ENCODE measurements around the gene ZSCAN5B.
A peak's percentile ranks its signal among the peaks of the same experiment; 100 is the strongest.
"Not testable (repeated sequence)": the region's sequence is repeated elsewhere in the genome, so short reads cannot be mapped to it uniquely, and the experiment has no call there.

Gene ZSCAN5B

GRCh38 chr19:56175861-56176307 is 21.7 kb downstream of the ZSCAN5B start, which contains the start of gene GALP:
TSS of gene GALP (plus strand) at chr19:56176008. CDS start at chr19:56177109, 1,101 bp downstream.
- DNase-seq (ENCODE audit: low read depth in 2 of 2) = not testable (repeated sequence)

DNA sequence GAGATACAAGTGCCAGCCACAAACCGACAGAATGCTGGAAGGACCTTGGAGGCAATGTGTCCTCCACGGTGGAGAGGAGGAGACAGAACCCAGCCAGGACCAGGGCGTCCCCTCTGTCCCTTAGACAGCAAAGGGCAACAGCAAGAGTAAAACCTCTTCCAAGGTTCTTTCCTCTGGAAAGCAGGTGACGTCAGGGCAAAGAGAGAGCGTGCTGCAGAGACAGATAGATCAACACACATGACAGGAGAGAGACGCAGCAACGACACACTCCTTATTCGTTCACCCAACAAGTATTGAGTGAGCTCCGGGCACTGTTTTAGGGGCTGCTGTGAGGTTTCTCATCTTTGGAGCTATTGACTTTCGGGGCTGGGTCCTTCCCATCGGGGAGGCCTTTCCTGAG is 23.0 kb downstream of the ZSCAN5B start:
- no peak for DNase-seq (ENCODE audit: low read depth in 2 of 2)

- DNase-seq (ENCODE audit: low read depth in 2 of 2) = no peak
These were observed 23.5 kb downstream of the ZSCAN5B start for GRCh38 chr19:56174086-56174485.

GRCh38 chr19:56170261-56170660 is 27.3 kb downstream of the ZSCAN5B start:
- no peak for DNase-seq (ENCODE audit: low read depth in 2 of 2)

GRCh38 chr19:56167064-56167578 is 30.5 kb downstream of the ZSCAN5B start:
- DNase-seq (ENCODE audit: low read depth in 2 of 2) = no peak

- no peak for DNase-seq (ENCODE audit: low read depth in 2 of 2)
These were observed 34.5 kb downstream of the ZSCAN5B start for GRCh38 chr19:56163097-56163496.

- peak in 1 of 2 donors; percentile 4 for DNase-seq (ENCODE audit: low read depth in 2 of 2)
These were observed 35.3 kb downstream of the ZSCAN5B start for GRCh38 chr19:56162258-56162657.

- no peak for DNase-seq (ENCODE audit: low read depth in 2 of 2)
These were observed 36.0 kb downstream of the ZSCAN5B start for GRCh38 chr19:56161534-56161933.

- no peak for DNase-seq (ENCODE audit: low read depth in 2 of 2)
These were observed 37.8 kb downstream of the ZSCAN5B start for GRCh38 chr19:56159622-56160271.

DNA sequence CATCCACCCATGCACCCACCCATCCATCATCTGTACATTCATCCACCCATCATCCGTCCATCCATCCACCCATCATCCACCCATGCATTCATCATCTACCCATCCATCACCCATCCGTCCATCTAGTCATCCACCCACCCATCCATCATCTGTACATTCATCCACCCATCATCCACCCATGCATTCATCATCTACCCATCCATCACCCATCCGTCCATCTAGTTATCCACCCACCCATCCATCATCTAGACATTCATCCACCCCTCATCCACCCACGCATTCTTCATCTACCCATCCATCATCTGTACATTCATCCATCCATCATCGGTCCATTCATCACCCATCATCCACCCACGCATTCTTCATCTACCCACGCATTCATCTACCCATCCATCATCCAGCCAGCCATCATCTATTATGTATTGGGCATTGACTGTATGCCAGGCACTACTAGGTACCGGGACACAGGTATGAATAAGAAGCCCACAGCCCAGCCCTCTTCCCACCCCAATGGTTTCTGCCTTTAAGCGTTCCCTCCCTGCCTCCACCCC is 38.5 kb downstream of the ZSCAN5B start:
- DNase-seq (ENCODE audit: low read depth in 2 of 2) = no peak

GRCh38 chr19:56158170-56158757 is 39.3 kb downstream of the ZSCAN5B start:
- no peak for DNase-seq (ENCODE audit: low read depth in 2 of 2)

- DNase-seq (ENCODE audit: low read depth in 2 of 2) = no peak
These were observed 40.8 kb downstream of the ZSCAN5B start for GRCh38 chr19:56156768-56157167.

GRCh38 chr19:56155124-56155687 is 42.4 kb downstream of the ZSCAN5B start:
- no peak for DNase-seq (ENCODE audit: low read depth in 2 of 2)

GRCh38 chr19:56153507-56153906 is 44.1 kb downstream of the ZSCAN5B start:
- DNase-seq (ENCODE audit: low read depth in 2 of 2) = no peak

- no peak for DNase-seq (ENCODE audit: low read depth in 2 of 2)
These were observed 44.9 kb downstream of the ZSCAN5B start for GRCh38 chr19:56152644-56153043.

GRCh38 chr19:56150358-56150757 is 47.2 kb downstream of the ZSCAN5B start:
- no peak for DNase-seq (ENCODE audit: low read depth in 2 of 2)

DNA sequence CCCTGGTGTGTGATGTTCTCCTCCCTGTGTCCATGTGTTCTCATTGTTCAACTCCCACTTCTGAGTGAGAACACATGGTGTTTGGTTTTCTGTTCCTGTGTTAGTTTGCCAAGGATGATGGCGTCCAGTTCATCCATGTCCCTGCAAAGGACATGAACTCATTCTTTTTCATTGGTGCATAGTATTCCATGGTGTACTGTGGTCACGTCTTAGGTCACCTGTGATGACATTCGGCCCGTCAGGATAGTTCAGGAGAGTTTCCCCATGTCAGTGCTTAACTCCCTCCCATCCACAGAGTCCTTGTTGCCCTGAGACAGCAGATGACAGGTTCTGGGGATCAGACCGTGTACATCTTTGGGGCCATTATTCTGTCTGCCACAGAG is 47.9 kb downstream of the ZSCAN5B start:
- DNase-seq (ENCODE audit: low read depth in 2 of 2) = no peak

DNA sequence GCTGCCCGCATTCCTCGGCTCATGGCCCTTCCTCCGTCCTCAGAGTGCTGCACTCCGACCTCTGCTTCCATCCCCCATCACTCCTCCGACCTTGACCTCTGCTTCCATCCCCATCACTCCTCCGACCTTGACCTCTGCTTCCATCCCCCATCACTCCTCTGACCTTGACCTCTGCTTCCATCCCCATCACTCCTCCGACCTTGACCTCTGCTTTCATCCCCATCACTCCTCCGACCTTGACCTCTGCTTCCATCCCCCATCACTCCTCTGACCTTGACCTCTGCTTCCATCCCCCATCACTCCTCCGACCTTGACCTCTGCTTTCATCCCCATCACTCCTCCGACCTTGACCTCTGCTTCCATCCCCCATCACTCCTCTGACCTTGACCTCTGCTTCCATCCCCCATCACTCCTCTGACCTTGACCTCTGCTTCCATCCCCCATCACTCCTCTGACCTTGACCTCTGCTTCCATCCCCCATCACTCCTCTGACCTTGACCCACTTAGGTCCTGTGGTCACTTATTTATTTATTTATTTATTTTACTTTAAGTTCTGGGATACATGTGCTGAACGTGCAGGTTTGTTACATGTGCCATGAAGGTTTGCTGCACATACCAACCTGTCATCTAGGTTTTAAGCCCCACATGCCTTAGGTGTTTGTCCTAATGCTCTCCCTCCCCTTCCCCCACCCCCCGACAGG is 48.5 kb downstream of the ZSCAN5B start:
- not testable (repeated sequence) for DNase-seq (ENCODE audit: low read depth in 2 of 2)

DNA sequence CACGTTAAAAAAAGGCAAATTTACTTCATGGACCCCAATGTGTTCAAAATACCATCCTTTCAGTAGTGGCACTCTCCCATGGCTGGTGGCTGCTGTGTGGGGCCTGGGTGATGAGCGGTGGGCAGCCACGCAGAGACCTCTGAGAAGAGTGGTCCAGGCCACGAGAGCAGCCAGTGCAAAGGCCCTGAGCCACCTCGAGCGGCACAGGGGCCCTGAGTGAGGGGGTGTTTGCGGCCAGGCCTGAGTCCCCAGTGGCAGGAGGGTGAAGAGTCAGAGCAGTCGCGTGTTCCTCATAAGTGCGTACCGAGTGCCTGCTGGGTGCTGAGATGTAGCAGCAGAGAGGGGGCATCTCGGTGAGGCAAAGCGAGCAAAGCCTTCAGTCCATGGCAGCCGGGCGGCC is 49.5 kb downstream of the ZSCAN5B start:
- DNase-seq (ENCODE audit: low read depth in 2 of 2) = no peak

GRCh38 chr19:56147307-56147706 is 50.3 kb downstream of the ZSCAN5B start:
- DNase-seq (ENCODE audit: low read depth in 2 of 2) = no peak

DNA sequence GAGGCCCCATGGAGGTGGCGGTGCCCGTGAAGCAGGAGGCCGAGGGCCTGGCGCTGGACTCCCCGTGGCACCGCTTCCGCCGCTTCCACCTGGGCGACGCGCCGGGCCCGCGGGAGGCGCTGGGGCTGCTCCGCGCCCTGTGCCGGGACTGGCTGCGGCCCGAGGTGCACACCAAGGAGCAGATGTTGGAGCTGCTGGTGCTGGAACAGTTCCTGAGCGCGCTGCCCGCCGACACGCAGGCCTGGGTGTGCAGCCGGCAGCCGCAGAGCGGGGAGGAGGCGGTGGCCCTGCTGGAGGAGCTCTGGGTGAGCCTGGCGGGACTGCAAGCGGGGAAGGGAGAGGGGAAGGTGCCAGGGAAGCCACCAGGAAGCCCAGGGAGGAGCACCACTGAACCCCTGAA is 50.7 kb downstream of the ZSCAN5B start:
- DNase-seq (ENCODE audit: low read depth in 2 of 2) = no peak

DNA sequence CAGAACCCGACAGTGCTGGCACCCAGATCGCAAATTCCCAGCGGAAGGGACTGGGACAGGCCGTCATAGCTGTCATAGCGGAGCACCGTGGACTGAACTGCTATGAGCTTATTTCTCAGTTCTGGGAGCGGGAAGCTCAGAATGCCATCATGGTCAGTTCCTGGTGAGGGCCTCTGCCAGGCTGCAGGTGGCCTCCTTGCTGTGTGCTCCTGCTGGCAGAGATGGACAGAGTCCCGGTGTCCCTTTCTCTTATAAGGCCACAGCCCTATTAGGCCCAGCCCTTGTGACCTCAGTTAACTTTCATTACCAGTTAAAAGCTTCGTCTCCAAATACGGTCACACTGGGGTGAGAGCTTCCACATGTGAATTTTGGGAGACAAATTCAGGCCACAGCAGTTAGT is 51.9 kb downstream of the ZSCAN5B start:
- no peak for DNase-seq (ENCODE audit: low read depth in 2 of 2)
